PC-3 (cell line): ENCODE results near the gene PTP4A2. TPM values are rescaled to one million over a fixed set of nuclear protein-coding genes. Genes with fewer than 3 reads are reported as not detected.

ENCODE experiments used
- ATAC-seq: fragments of 200-7000 bp; cut with Tn5 transposase; 2 replicates; pipeline ENCODE4 v1.9.1; 2020; ENCODE audit warnings: mild to moderate bottlenecking, moderate library complexity
- Bru-seq: library from RNA; stranded (reverse); fragments of 400-500 nt; gene quantifications from one replicate; lab custom pipeline; 2021; lab: Mats Ljungman, UMichigan
- BruChase-seq, 2 experiments: library from RNA; stranded (reverse); fragments of 400-500 nt; gene quantifications; one replicate each; lab custom pipeline; 2021; lab: Mats Ljungman, UMichigan
- BruUV-seq: library from RNA; stranded (reverse); fragments of 400-500 nt; replicated peaks from 2 replicates; lab custom pipeline; 2021; lab: Mats Ljungman, UMichigan
- CTCF ChIA-PET: fragments of 300-600 bp; sonication (Branson Sonifier 250); formaldehyde crosslinking; loops from one replicate; lab custom pipeline; 2022; ENCODE audit warnings: antibody characterized with exemption; lab: Charles Lee
- POLR2A ChIA-PET: fragments of 300-600 bp; sonication (Branson Sonifier 250); formaldehyde crosslinking; loops from one replicate; lab custom pipeline; 2022; ENCODE audit warnings: antibody characterized with exemption; ENCODE audit not compliant: unreplicated experiment; lab: Charles Lee
- DNase-seq: peaks from one replicate; pipeline ENCODE4 v3.0.0-alpha.2; 2015
- H2AFZ ChIP-seq: fragments of 300-600 bp; sonication (generic); 2 replicates; pipeline ENCODE4 v1.6.0; 2016; ENCODE audit warnings: antibody characterized with exemption, low read length
- H3F3A ChIP-seq: fragments of 300-600 bp; sonication (generic); one replicate; pipeline ENCODE4 v1.6.0; 2017; ENCODE audit warnings: antibody characterized with exemption, low read length, control low read depth, mild to moderate bottlenecking; ENCODE audit not compliant: unreplicated experiment
- H3K27ac ChIP-seq: fragments of 300-600 bp; sonication (generic); 2 replicates; pipeline ENCODE4 v1.5.1; 2016; ENCODE audit warnings: mild to moderate bottlenecking, low read length
- H3K27me3 ChIP-seq: fragments of 300-600 bp; sonication (generic); 2 replicates; pipeline ENCODE4 v1.6.1; 2016; ENCODE audit warnings: low read length, mixed read lengths
- H3K36me3 ChIP-seq: fragments of 300-600 bp; sonication (generic); 2 replicates; pipeline ENCODE4 v1.6.1; 2016; ENCODE audit warnings: low read depth, mixed run types, low read length, mixed read lengths
- H3K4me1 ChIP-seq: fragments of 300-600 bp; sonication (generic); 2 replicates; pipeline ENCODE4 v1.5.1; 2016; ENCODE audit warnings: low read length; ENCODE audit not compliant: insufficient read depth
- H3K4me2 ChIP-seq: fragments of 300-600 bp; sonication (generic); 2 replicates; pipeline ENCODE4 v1.6.0; 2016; ENCODE audit warnings: low read length
- H3K4me3 ChIP-seq: fragments of 300-600 bp; sonication (generic); 2 replicates; pipeline ENCODE4 v1.5.1; 2016; ENCODE audit warnings: mild to moderate bottlenecking, low read length, mixed read lengths
- H3K79me2 ChIP-seq: fragments of 300-600 bp; sonication (generic); 2 replicates; pipeline ENCODE4 v1.6.1; 2017; ENCODE audit warnings: low read length, mixed read lengths
- H3K9ac ChIP-seq: fragments of 300-600 bp; sonication (generic); 2 replicates; pipeline ENCODE4 v1.6.0; 2016; ENCODE audit warnings: mild to moderate bottlenecking, low read length
- H3K9me2 ChIP-seq: fragments of 300-600 bp; sonication (generic); replicated peaks from 2 replicates; pipeline ENCODE4 v1.6.1; 2016; ENCODE audit warnings: mixed run types, low read length, mixed read lengths
- H3K9me3 ChIP-seq: fragments of 300-600 bp; sonication (generic); 2 replicates; pipeline ENCODE4 v1.6.1; 2016; ENCODE audit warnings: low read length, mixed read lengths
- H4K20me1 ChIP-seq: fragments of 300-600 bp; sonication (generic); 2 replicates; pipeline ENCODE4 v1.6.1; 2016; ENCODE audit warnings: low read length, mixed read lengths
- EZH2 ChIP-seq: fragments of 300-600 bp; sonication (generic); IDR thresholded peaks from one replicate; pipeline ENCODE4 v1.6.1; 2017; ENCODE audit warnings: antibody characterized with exemption, mild to moderate bottlenecking, low read length; ENCODE audit not compliant: unreplicated experiment
- EZH2phosphoT487 ChIP-seq: fragments of 300-600 bp; sonication (generic); IDR thresholded peaks from 2 replicates; pipeline ENCODE4 v1.6.1; 2018; ENCODE audit warnings: mild to moderate bottlenecking, antibody characterized with exemption, low read length, borderline replicate concordance
- intact Hi-C: fragments of 100-400 bp; cut with micrococcal nuclease; formaldehyde crosslinking; loops from 2 replicates; pipeline ENCODE4 v1.9.0; 2023
- long read RNA-seq: library from polyadenylated mRNA; unstranded; transcript quantifications from one replicate; pipeline ENCODE4 v2.0.0, GENCODE V29; 2021; ENCODE audit not compliant: unreplicated experiment
- total RNA-seq: library from RNA; depleted of rRNA; stranded (reverse); fragments of >200 nt; gene quantifications from 2 replicates; pipeline ENCODE4 v1.2.3, GENCODE V29; 2014; rRNA removed
- TF ChIP-seq, protein P1 (sequence below): fragments of 300-600 bp; sonication (generic); conservative IDR thresholded peaks from 2 replicates; pipeline ENCODE4 v1.5.1; 2017; ENCODE audit warnings: antibody characterized with exemption, low read depth, mild to moderate bottlenecking, low read length

Gene PTP4A2
- 335 and 340 TPM in 2 replicates for total RNA-seq
- Bru-seq, nascent RNA: percentile 98 among the genes with signal in this experiment
- BruChase-seq, experiment 1, labeled RNA remaining after a 6-hour chase: percentile 99 among the genes with signal in this experiment
- BruChase-seq, experiment 2, labeled RNA remaining after a 2-hour chase: percentile 99 among the genes with signal in this experiment
- long read RNA-seq, transcript PTP4A2-218 (5 exons, 3,353 nt): minor isoform, 7 of 910 reads
- long read RNA-seq, transcript PTP4A2-221 (6 exons, 3,921 nt): major isoform, 629 of 910 reads
- long read RNA-seq, transcript PTP4A2-206 (2 exons, 1,551 nt): minor isoform, 9 of 910 reads
- long read RNA-seq, partial matches to known transcripts: 13 of 910 reads
- long read RNA-seq, other reads (novel, unspliced or antisense): 252 of 910 reads

DNA sequence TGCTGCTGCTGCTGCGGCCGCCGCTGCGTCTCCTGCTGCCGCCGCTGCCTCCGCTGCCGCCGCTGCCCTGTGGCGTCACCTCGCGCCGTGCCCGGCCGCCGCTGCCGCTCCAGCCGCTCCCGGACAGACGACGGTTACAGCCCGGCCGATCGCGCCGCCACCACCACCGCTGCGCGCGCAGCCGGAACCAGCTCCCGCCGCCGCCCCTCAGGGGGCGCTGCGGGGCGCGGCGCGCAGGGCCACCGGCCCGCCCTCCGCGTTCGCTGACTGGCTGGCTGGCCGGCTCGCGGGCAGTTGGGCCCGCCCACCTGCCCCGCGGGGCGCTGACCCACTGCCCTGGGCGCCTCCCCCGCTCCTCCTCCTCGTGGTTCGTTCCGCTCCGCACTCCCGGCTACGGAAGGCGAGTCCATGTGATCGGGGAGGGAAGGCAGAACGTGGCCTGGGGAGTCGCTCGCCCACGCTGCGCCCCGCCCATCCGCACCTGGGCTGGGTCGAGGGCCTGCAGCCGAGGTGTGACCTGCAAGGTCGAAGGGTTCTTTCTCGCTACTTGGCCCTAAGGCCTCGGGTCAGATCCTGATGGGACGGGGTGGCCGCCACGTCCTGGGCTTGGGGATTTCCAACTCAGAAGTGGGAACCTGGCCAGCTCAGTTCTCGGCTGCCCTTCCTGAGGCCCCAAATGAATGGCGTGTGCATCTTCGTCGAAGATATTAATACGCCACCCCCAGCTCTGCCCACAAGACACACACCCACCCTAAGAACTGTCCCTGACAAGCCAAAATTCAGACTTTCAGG is at the start of gene PTP4A2:
Gene PTP4A2, minus strand, starts transcription at position 185 of the 792 bp plus-strand sequence. CDS start 19,303 bp downstream, outside the sequence.
- peaks cover 46% of the 10 kb centered on the region for H3K4me1 ChIP-seq
- H3K79me2 ChIP-seq: peaks cover 44% of the 10 kb centered on the region
- no peaks in the 10 kb centered on the region for H3K9me3 ChIP-seq
- POLR2A ChIA-PET: interaction anchor here (0.6 to 1.4 kb wide), 7 partner anchors 17 to 293 kb away, joined by 3 to 29 read pairs (median 4); partner anchors contain the start of genes KHDRBS1 and PEF1
- no peaks in the 10 kb centered on the region for H3K27me3 ChIP-seq
- H3K27ac ChIP-seq: peak within 1 kb of the TSS; percentile 98
- peak within 1 kb of the TSS; percentile 87 for H3K4me2 ChIP-seq
- H3K9ac ChIP-seq: peak within 1 kb of the TSS; percentile 85
- peaks cover 32% of the 10 kb centered on the region for H4K20me1 ChIP-seq
- intact Hi-C loops: loop anchor here (2.0 to 10.0 kb wide), 3 partner anchors 18 to 176 kb away; partner anchors contain the start of genes ADGRB2 and SPOCD1
- H3K36me3 ChIP-seq: 0 out of 2 replicates have a peak, but pooled peaks cover 2% of the 10 kb centered on the region
- H3K9me2 ChIP-seq: no peaks in the 10 kb centered on the region
- BruUV-seq: TSS peak; percentile 11
- H3F3A ChIP-seq: peaks cover 14% of the 10 kb centered on the region
- ATAC-seq (peak; percentile 74), DNase-seq (peak; percentile 95)
- peak within 1 kb of the TSS; percentile 87 for H2AFZ ChIP-seq
- TF ChIP-seq EZH2phosphoT487 (no peak), EZH2 (no peak)
- TF ChIP-seq, protein P1, sequence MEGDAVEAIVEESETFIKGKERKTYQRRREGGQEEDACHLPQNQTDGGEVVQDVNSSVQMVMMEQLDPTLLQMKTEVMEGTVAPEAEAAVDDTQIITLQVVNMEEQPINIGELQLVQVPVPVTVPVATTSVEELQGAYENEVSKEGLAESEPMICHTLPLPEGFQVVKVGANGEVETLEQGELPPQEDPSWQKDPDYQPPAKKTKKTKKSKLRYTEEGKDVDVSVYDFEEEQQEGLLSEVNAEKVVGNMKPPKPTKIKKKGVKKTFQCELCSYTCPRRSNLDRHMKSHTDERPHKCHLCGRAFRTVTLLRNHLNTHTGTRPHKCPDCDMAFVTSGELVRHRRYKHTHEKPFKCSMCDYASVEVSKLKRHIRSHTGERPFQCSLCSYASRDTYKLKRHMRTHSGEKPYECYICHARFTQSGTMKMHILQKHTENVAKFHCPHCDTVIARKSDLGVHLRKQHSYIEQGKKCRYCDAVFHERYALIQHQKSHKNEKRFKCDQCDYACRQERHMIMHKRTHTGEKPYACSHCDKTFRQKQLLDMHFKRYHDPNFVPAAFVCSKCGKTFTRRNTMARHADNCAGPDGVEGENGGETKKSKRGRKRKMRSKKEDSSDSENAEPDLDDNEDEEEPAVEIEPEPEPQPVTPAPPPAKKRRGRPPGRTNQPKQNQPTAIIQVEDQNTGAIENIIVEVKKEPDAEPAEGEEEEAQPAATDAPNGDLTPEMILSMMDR: no peak
- peak within 1 kb of the TSS; percentile 80 for H3K4me3 ChIP-seq
- CTCF ChIA-PET: interaction anchor here (0.6 to 1.2 kb wide), 8 partner anchors 17 to 410 kb away, joined by 3 to 10 read pairs (median 4); partner anchors contain the start of genes KHDRBS1 and KPNA6

DNA sequence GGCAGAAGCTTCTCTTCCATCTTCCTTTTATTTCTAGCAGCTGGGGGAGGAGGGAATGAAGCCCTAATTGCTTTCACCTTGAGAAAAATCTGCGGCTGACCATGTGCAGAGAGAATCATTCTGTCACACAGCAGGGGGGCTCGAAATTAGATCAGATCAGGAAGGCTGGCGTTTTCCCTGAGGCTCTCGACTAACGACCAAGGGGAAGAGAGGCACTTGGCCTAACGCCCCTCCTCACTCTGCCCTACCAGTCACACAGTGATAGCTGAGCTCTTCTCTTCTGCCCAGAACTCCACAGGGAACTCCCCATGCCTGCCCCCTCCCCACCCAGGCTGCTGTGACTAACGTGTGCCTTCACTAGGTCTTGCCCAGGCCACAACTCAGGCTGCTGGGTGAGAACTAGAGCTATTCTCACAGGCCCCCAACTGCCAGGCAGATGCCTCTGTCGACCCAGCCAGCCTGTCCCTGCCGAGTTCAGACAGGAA is 49.0 kb upstream of the PTP4A2 start:
- Histone ChIP-seq H3K9me2 (no peaks in the 10 kb centered on the region), H3K4me2 (no peak overlapping the region), H3K79me2 (no peaks in the 10 kb centered on the region), H3K9me3 (no peaks in the 10 kb centered on the region), H3K36me3 (no peaks in the 10 kb centered on the region), H2AFZ (no peak overlapping the region), H3F3A (no peaks in the 10 kb centered on the region), H3K9ac (no peak overlapping the region), H3K27me3 (no peaks in the 10 kb centered on the region), H3K4me3 (no peak overlapping the region), H3K4me1 (no peaks in the 10 kb centered on the region), H3K27ac (no peak overlapping the region), H4K20me1 (no peaks in the 10 kb centered on the region)
- BruUV-seq: no TSS peak
- DNase-seq (no peak), ATAC-seq (no peak)
- CTCF ChIA-PET: no interaction called here
- TF ChIP-seq EZH2 (no peak), EZH2phosphoT487 (no peak)
- TF ChIP-seq, protein P1: no peak
- POLR2A ChIA-PET: no interaction called here
- intact Hi-C loops: no loop called here
